ENCODE measurements around the gene PRKCA.

DNA sequence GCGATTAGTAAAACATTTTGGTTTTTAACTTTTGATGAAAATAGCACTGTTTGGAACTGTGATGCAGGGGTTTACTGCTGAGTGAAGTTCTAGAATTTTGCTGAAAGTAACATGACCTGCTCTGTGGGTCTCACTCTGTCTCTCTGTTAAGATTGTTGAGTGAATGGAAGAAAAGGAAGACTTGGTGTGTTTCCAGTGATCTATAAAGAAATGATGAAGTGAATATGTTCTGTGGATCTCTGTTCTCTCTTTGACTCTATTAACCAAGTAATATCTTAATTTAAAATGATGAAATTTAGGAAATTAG lies 148.4 kb downstream of the PRKCA start:
- TF ChIP-seq, protein P1, sequence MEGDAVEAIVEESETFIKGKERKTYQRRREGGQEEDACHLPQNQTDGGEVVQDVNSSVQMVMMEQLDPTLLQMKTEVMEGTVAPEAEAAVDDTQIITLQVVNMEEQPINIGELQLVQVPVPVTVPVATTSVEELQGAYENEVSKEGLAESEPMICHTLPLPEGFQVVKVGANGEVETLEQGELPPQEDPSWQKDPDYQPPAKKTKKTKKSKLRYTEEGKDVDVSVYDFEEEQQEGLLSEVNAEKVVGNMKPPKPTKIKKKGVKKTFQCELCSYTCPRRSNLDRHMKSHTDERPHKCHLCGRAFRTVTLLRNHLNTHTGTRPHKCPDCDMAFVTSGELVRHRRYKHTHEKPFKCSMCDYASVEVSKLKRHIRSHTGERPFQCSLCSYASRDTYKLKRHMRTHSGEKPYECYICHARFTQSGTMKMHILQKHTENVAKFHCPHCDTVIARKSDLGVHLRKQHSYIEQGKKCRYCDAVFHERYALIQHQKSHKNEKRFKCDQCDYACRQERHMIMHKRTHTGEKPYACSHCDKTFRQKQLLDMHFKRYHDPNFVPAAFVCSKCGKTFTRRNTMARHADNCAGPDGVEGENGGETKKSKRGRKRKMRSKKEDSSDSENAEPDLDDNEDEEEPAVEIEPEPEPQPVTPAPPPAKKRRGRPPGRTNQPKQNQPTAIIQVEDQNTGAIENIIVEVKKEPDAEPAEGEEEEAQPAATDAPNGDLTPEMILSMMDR (IDR thresholded peaks at IDR 0.05) = no peak
- no peak for TF ChIP-seq POLR2A (IDR thresholded peaks at IDR 0.05)
- TF ChIP-seq EP300 (IDR thresholded peaks at IDR 0.05) = no peak
